Small intestine (tissue), 16 donors: ENCODE data around the gene CCNB1IP1. TPM values are rescaled to one million over a fixed set of nuclear protein-coding genes. Genes with fewer than 3 reads are reported as not detected.
A peak's percentile ranks its signal among the peaks of the same experiment; 100 is the strongest.

Source experiments
- DNase-seq, 2 donors: peaks; one replicate each; pipeline versions ENCODE4 v3.0.0 to v3.0.0-alpha.2; 2013
- FAIRE-seq: peaks from 2 replicates; lab custom pipeline; 2012; peaks lifted over from hg19 to GRCh38; lab: Jason Lieb, UNC
- H3K27ac ChIP-seq, 3 donors: one replicate each; pipeline ENCODE4 v1.5.1; 2013; ENCODE audit warnings: low read length in 2 of 3, mild to moderate bottlenecking in 2 of 3, control low read depth in 1 of 3, inconsistent platforms in 1 of 3, low read depth in 1 of 3, moderate library complexity in 1 of 3
- H3K27me3 ChIP-seq, 3 donors: one replicate each; pipeline ENCODE4 v1.6.1; 2013; ENCODE audit warnings: low read length in 3 of 3, inconsistent platforms in 1 of 3; ENCODE audit not compliant: control insufficient read depth in 3 of 3, insufficient read depth in 3 of 3
- H3K36me3 ChIP-seq, 3 donors: one replicate each; pipeline ENCODE4 v1.6.1; 2013; ENCODE audit warnings: low read length in 3 of 3, inconsistent platforms in 1 of 3, low read depth in 1 of 3, mild to moderate bottlenecking in 1 of 3, moderate library complexity in 1 of 3; ENCODE audit not compliant: control insufficient read depth in 3 of 3, insufficient read depth in 2 of 3
- H3K4me1 ChIP-seq, 3 donors: one replicate each; pipeline ENCODE4 v1.6.1; 2013; ENCODE audit warnings: low read length in 2 of 3, inconsistent platforms in 1 of 3, low read depth in 1 of 3, mild to moderate bottlenecking in 1 of 3, moderate library complexity in 1 of 3; ENCODE audit not compliant: control insufficient read depth in 3 of 3, insufficient read depth in 2 of 3
- H3K4me3 ChIP-seq, 3 donors: one replicate each; pipeline ENCODE4 v1.5.1; 2013; ENCODE audit warnings: low read length in 3 of 3, control low read depth in 1 of 3, inconsistent platforms in 1 of 3, low read depth in 1 of 3, mild to moderate bottlenecking in 1 of 3, moderate library complexity in 1 of 3
- H3K9me3 ChIP-seq, 2 donors: one replicate each; pipeline ENCODE4 v1.6.1; 2013; ENCODE audit warnings: low read depth in 1 of 2, low read length in 1 of 2; ENCODE audit not compliant: control insufficient read depth in 2 of 2, insufficient read depth in 1 of 2
- WGBS, 3 donors: extraction: QIAGEN DNeasy Blood & Tissue Kit; methylation state at CpG; one replicate each; pipeline ENCODE4 v1.1.7; 2013; 5-methylcytosine and 5-hydroxymethylcytosine counted together
- long read RNA-seq, 10 donors: transcript quantifications; one replicate each; lab custom pipeline, GENCODE V29; 2026
- polyA plus RNA-seq, 4 donors: library from polyadenylated mRNA; stranded (reverse) in 3 of 4; unstranded in 1 of 4; fragments of 200-250 nt in 3 of 4; fragments of 120-200 nt in 1 of 4; gene quantifications; one replicate each; pipeline versions ENCODE4 v1.2.1 to v1.2.3, GENCODE V29; 2013
- donor health status: healthy with polysubstance abuse.
- donor health status: control.
- donor health status: control.
- donor health status: Bipolar disorder and iron deficiency.
- donor health status: healthy.

CCNB1IP1 gene
- 10 to 100 TPM; 43.5 to 67.9 (median 44.1) TPM for polyA plus RNA-seq
- long read RNA-seq, donor 1 = 0 reads
- long read RNA-seq, donor 2, transcript CCNB1IP1-202 (7 exons, 1,479 nt) = major isoform, 9 of 9 reads
- long read RNA-seq, donor 2, partial matches to known transcripts = 0 of 9 reads
- long read RNA-seq, donor 2, other reads (novel, unspliced or antisense) = 0 of 9 reads
- long read RNA-seq, donor 3, transcript CCNB1IP1-202 (7 exons, 1,479 nt) = major isoform, 6 of 37 reads
- long read RNA-seq, donor 3, partial matches to known transcripts = 30 of 37 reads
- long read RNA-seq, donor 3, other reads (novel, unspliced or antisense) = 0 of 37 reads
- long read RNA-seq, donor 4 = 0 reads
- long read RNA-seq, donor 5, partial matches to known transcripts = 0 of 1 reads
- long read RNA-seq, donor 5, other reads (novel, unspliced or antisense) = 0 of 1 reads
- long read RNA-seq, donor 6, transcript CCNB1IP1-202 (7 exons, 1,479 nt) = major isoform, 14 of 34 reads
- long read RNA-seq, donor 6, partial matches to known transcripts = 20 of 34 reads
- long read RNA-seq, donor 6, other reads (novel, unspliced or antisense) = 0 of 34 reads
- long read RNA-seq, donor 7 = 0 reads
- long read RNA-seq, donor 8, partial matches to known transcripts = 0 of 2 reads
- long read RNA-seq, donor 8, other reads (novel, unspliced or antisense) = 0 of 2 reads
- long read RNA-seq, donor 9, transcript CCNB1IP1-202 (7 exons, 1,479 nt) = major isoform, 6 of 8 reads
- long read RNA-seq, donor 9, partial matches to known transcripts = 0 of 8 reads
- long read RNA-seq, donor 9, other reads (novel, unspliced or antisense) = 0 of 8 reads
- long read RNA-seq, donor 10, transcript CCNB1IP1-202 (7 exons, 1,479 nt) = major isoform, 15 of 52 reads
- long read RNA-seq, donor 10, partial matches to known transcripts = 36 of 52 reads
- long read RNA-seq, donor 10, other reads (novel, unspliced or antisense) = 0 of 52 reads

GRCh38 chr14:20332788-20333493, at the start of gene CCNB1IP1:
Gene CCNB1IP1 (minus strand): TSS chr14:20333279. CDS start chr14:20316523, 16,756 bp downstream.
- Histone ChIP-seq H3K27me3 (no peaks in the 10 kb centered on the region), H3K4me1 (peaks cover 0 to 3% (median 0%) of the 10 kb centered on the region in 3 donors), H3K27ac (peak within 1 kb of the TSS; percentile 49 to 95 (median 88)), H3K36me3 (no peaks in the 10 kb centered on the region), H3K9me3 (no peaks in the 10 kb centered on the region), H3K4me3 (peak within 1 kb of the TSS; percentile 50 to 84 (median 68))
- FAIRE-seq = peak; percentile 78
- WGBS, 3 donors = 0 to 1% (median 0%) methylated on average over 19 of the region's 19 CpGs
- peak; percentile 88 for DNase-seq

GRCh38 chr14:20382526-20382925, 49.4 kb upstream of the CCNB1IP1 start:
- Histone ChIP-seq H3K36me3 (peaks cover 44 to 95% (median 61%) of the 10 kb centered on the region in 3 donors), H3K4me3 (no peak overlapping the region), H3K27me3 (no peaks in the 10 kb centered on the region), H3K9me3 (no peaks in the 10 kb centered on the region), H3K4me1 (peaks cover 0 to 33% (median 11%) of the 10 kb centered on the region in 3 donors), H3K27ac (no peak overlapping the region)
- no peak for FAIRE-seq
- DNase-seq = no peak
- 95 to 99% (median 98%) methylated on average over 12 of the region's 12 CpGs for WGBS, 3 donors

GRCh38 chr14:20381341-20381740, 48.3 kb upstream of the CCNB1IP1 start:
- H3K27ac ChIP-seq = peak overlapping the region in 1 of 3 donors; percentile 77
- no peak overlapping the region for H3K4me3 ChIP-seq
- peaks cover 0 to 45% (median 14%) of the 10 kb centered on the region in 3 donors for H3K4me1 ChIP-seq
- FAIRE-seq = no peak
- peaks cover 42 to 92% (median 60%) of the 10 kb centered on the region in 3 donors for H3K36me3 ChIP-seq
- no peaks in the 10 kb centered on the region for H3K9me3 ChIP-seq
- 87 to 91% (median 88%) methylated on average over 6 to 7 of the region's 7 CpGs for WGBS, 3 donors
- H3K27me3 ChIP-seq = no peaks in the 10 kb centered on the region
- no peak for DNase-seq

- WGBS, 3 donors = 74 to 89% (median 77%) methylated on average over 6 of the region's 6 CpGs
- H3K27ac ChIP-seq = peak overlapping the region; percentile 68 to 81 (median 77)
- H3K9me3 ChIP-seq = no peaks in the 10 kb centered on the region
- no peaks in the 10 kb centered on the region for H3K27me3 ChIP-seq
- no peak for FAIRE-seq
- no peak overlapping the region for H3K4me3 ChIP-seq
- H3K36me3 ChIP-seq = peaks cover 38 to 91% (median 58%) of the 10 kb centered on the region in 3 donors
- peaks cover 0 to 50% (median 14%) of the 10 kb centered on the region in 3 donors for H3K4me1 ChIP-seq
- peak; percentile 29 to 44 for DNase-seq
Measured at GRCh38 chr14:20380681-20381080, 47.6 kb upstream of the CCNB1IP1 start.

GRCh38 chr14:20379743-20380142, 46.7 kb upstream of the CCNB1IP1 start:
- Histone ChIP-seq H3K27me3 (no peaks in the 10 kb centered on the region), H3K4me3 (no peak overlapping the region), H3K27ac (peak overlapping the region; percentile 68 to 81 (median 77)), H3K36me3 (peaks cover 36 to 91% (median 55%) of the 10 kb centered on the region in 3 donors), H3K4me1 (peaks cover 0 to 58% (median 14%) of the 10 kb centered on the region in 3 donors), H3K9me3 (peaks cover 0 to 4% of the 10 kb centered on the region in 2 donors)
- WGBS, 3 donors = 14 to 34% (median 22%) methylated on average over 1 of the region's 1 CpG
- DNase-seq (peak in 1 of 2 donors; percentile 97), FAIRE-seq (no peak)

- Histone ChIP-seq H3K4me3 (no peak overlapping the region), H3K9me3 (peaks cover 0 to 4% of the 10 kb centered on the region in 2 donors), H3K4me1 (peaks cover 0 to 56% (median 14%) of the 10 kb centered on the region in 3 donors), H3K27ac (peak overlapping the region; percentile 69 to 96 (median 89)), H3K27me3 (no peaks in the 10 kb centered on the region), H3K36me3 (peaks cover 30 to 88% (median 52%) of the 10 kb centered on the region in 3 donors)
- peak in 1 of 2 donors; percentile 64 for DNase-seq
- no peak for FAIRE-seq
- 97 to 99% (median 97%) methylated on average over 2 of the region's 2 CpGs for WGBS, 3 donors
Measured at GRCh38 chr14:20377171-20377570, 44.1 kb upstream of the CCNB1IP1 start.

- FAIRE-seq (no peak), DNase-seq (peak; percentile 95 to 97)
- peaks cover 32 to 78% (median 51%) of the 10 kb centered on the region in 3 donors for H3K36me3 ChIP-seq
- H3K4me3 ChIP-seq = peak overlapping the region in 1 of 3 donors; percentile 2
- 12 to 68% (median 26%) methylated on average over 12 of the region's 12 CpGs for WGBS, 3 donors
- H3K27me3 ChIP-seq = no peaks in the 10 kb centered on the region
- peak overlapping the region; percentile 72 to 96 (median 89) for H3K27ac ChIP-seq
- peaks cover 0 to 4% of the 10 kb centered on the region in 2 donors for H3K9me3 ChIP-seq
- peaks cover 0 to 46% (median 11%) of the 10 kb centered on the region in 3 donors for H3K4me1 ChIP-seq
Measured at GRCh38 chr14:20376071-20376588, 43.1 kb upstream of the CCNB1IP1 start.
